ENCODE results near the gene EXOC4.

Gene EXOC4

DNA sequence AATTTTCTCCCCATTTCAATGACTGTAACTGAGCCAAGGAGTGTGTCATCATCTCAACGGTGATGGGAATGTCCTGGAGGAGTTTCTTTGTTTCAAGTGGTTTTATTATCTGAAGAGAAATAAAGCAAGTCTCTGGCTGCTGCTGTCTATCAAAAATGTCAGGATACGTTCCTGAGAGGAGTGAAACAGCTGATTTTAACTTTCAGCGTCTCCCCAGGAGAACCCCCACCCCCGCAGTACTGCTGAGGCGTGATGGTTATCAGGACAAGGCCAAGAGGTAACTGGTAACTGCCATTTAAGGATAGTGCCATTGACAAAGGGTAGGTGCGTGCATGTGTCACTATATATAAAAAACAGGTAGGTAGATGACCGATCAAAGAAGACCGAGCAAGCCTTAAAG, 803.9 kb downstream of the EXOC4 start (continued):
- TF ChIP-seq, protein P1, sequence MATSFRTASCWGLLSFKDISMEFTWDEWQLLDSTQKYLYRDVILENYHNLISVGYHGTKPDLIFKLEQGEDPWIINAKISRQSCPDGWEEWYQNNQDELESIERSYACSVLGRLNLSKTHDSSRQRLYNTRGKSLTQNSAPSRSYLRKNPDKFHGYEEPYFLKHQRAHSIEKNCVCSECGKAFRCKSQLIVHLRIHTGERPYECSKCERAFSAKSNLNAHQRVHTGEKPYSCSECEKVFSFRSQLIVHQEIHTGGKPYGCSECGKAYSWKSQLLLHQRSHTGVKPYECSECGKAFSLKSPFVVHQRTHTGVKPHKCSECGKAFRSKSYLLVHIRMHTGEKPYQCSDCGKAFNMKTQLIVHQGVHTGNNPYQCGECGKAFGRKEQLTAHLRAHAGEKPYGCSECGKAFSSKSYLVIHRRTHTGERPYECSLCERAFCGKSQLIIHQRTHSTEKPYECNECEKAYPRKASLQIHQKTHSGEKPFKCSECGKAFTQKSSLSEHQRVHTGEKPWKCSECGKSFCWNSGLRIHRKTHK (tag by site-specific recombination; IDR thresholded peaks at IDR 0.05), result no peak

GRCh38 chr7:134058521-134058920, 805.6 kb downstream of the EXOC4 start:
- Histone ChIP-seq H3K9me3 (ENCODE audit: control insufficient read depth, insufficient read depth, low read depth, low read length) (no peaks in the 10 kb centered on the region), H3K27ac (ENCODE audit: extremely low read depth, low read depth, low read length) (no peak overlapping the region), H3K36me3 (ENCODE audit: control insufficient read depth in 2 of 2, insufficient read depth in 1 of 2, low read length in 2 of 2) (no peaks in the 10 kb centered on the region), H3K4me1 (ENCODE audit: control insufficient read depth, insufficient read depth, low read length) (no peaks in the 10 kb centered on the region), H3K4me3 (ENCODE audit: low read depth, low read length) (no peak overlapping the region)
- no peak for TF ChIP-seq ZNF341 (tag by site-specific recombination; IDR thresholded peaks at IDR 0.05; ENCODE audit: low read depth)
- no peak for TF ChIP-seq ZNF302 (tag by site-specific recombination; IDR thresholded peaks at IDR 0.05; ENCODE audit: low read depth)
- TF ChIP-seq, protein P2, sequence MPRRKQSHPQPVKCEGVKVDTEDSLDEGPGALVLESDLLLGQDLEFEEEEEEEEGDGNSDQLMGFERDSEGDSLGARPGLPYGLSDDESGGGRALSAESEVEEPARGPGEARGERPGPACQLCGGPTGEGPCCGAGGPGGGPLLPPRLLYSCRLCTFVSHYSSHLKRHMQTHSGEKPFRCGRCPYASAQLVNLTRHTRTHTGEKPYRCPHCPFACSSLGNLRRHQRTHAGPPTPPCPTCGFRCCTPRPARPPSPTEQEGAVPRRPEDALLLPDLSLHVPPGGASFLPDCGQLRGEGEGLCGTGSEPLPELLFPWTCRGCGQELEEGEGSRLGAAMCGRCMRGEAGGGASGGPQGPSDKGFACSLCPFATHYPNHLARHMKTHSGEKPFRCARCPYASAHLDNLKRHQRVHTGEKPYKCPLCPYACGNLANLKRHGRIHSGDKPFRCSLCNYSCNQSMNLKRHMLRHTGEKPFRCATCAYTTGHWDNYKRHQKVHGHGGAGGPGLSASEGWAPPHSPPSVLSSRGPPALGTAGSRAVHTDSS (tag by site-specific recombination; IDR thresholded peaks at IDR 0.05), result no peak
- TF ChIP-seq MYNN (tag by site-specific recombination; IDR thresholded peaks at IDR 0.05; ENCODE audit: borderline replicate concordance), result no peak
- no peak for TF ChIP-seq HOXA7 (CRISPR knock-in tag; IDR thresholded peaks at IDR 0.05; ENCODE audit: borderline replicate concordance)
- no peak for TF ChIP-seq ZNF248 (tag by site-specific recombination; IDR thresholded peaks at IDR 0.05)
- TF ChIP-seq ZNF335 (tag by site-specific recombination; conservative IDR thresholded peaks at IDR 0.05), result no peak
- no peak for TF ChIP-seq ZNF701 (tag by site-specific recombination; IDR thresholded peaks at IDR 0.05)
- no peak for TF ChIP-seq ZBTB26 (tag by site-specific recombination; optimal IDR thresholded peaks at IDR 0.05)
- no peak for TF ChIP-seq ZNF544 (tag by site-specific recombination; IDR thresholded peaks at IDR 0.05)
- no peak for TF ChIP-seq ZNF580 (tag by site-specific recombination; IDR thresholded peaks at IDR 0.05)
- no peak for TF ChIP-seq ZNF394 (tag by site-specific recombination; IDR thresholded peaks at IDR 0.05; ENCODE audit: borderline replicate concordance)
- POLR2A ChIA-PET, result no interaction called here
- CTCF ChIA-PET, result interaction anchor here (0.9 kb wide), 1 partner anchor 27 kb away, joined by 3 read pairs; no protein-coding TSS in a partner anchor

GRCh38 chr7:134058980-134059379, 806.1 kb downstream of the EXOC4 start:
- no peaks in the 10 kb centered on the region for H3K36me3 ChIP-seq (ENCODE audit: control insufficient read depth in 2 of 2, insufficient read depth in 1 of 2, low read length in 2 of 2)
- H3K27ac ChIP-seq (ENCODE audit: extremely low read depth, low read depth, low read length), result no peak overlapping the region
- TF ChIP-seq REST (tag by site-specific recombination; IDR thresholded peaks at IDR 0.05), result peak; percentile 90
- TF ChIP-seq, protein P2 (tag by site-specific recombination; IDR thresholded peaks at IDR 0.05), result no peak
- no peaks in the 10 kb centered on the region for H3K9me3 ChIP-seq (ENCODE audit: control insufficient read depth, insufficient read depth, low read depth, low read length)
- POLR2A ChIA-PET, result no interaction called here
- H3K4me3 ChIP-seq (ENCODE audit: low read depth, low read length), result no peak overlapping the region
- no peaks in the 10 kb centered on the region for H3K4me1 ChIP-seq (ENCODE audit: control insufficient read depth, insufficient read depth, low read length)
- CTCF ChIA-PET, result interaction anchor here (0.9 kb wide), 1 partner anchor 27 kb away, joined by 3 read pairs; no protein-coding TSS in a partner anchor
